NCI-H146 treated with DMSO at 0.1 percent for 48 hours (cell line): ENCODE results near the gene SPECC1.
"Not testable (repeated sequence)": the region's sequence is repeated elsewhere in the genome, so short reads cannot be mapped to it uniquely, and the experiment has no call there.

Source experiments
- DNase-seq: peaks from one replicate; lab custom pipeline; 2025; ENCODE audit not compliant: unreplicated experiment; lab: John Stamatoyannopoulos, UW

SPECC1 gene

DNA sequence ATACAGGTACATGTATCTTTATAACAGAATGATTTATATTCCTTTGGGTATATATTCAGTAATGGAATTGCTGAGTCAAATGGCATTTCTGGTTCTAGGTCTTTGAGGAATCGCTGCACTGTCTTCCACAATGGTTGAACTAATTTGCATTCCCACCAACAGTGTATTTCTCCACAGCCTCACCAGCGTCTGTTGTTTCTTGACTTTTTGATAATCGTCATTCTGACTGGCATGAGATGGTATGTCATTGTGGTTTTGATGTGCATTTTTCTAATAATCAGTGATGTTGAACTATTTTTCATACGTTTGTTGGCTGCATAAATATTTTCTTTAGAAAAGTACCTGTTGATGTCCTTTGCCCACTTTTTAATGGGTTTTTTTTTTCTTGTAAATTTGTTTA, 156.4 kb downstream of the SPECC1 start:
- not testable (repeated sequence) for DNase-seq

DNA sequence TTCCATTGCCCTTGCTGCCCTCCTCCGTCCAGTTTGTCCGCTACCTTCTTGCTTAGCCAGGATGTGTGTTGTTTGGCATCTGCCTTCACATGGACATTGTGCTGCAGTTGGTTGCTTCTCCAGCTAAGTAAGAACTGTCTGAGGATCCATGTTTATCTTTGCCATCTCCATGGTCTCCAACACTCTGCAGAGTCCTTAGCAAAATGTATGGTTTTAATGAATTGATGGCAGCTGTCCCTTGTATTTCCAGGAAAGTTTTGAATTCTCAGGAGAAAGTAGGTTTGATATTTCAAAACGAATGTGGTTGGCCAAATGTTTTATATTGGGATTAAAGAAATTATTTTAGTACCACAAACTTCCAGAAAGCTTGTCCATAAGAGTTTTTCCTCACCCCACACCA, 160.9 kb downstream of the SPECC1 start:
- no peak for DNase-seq

DNA sequence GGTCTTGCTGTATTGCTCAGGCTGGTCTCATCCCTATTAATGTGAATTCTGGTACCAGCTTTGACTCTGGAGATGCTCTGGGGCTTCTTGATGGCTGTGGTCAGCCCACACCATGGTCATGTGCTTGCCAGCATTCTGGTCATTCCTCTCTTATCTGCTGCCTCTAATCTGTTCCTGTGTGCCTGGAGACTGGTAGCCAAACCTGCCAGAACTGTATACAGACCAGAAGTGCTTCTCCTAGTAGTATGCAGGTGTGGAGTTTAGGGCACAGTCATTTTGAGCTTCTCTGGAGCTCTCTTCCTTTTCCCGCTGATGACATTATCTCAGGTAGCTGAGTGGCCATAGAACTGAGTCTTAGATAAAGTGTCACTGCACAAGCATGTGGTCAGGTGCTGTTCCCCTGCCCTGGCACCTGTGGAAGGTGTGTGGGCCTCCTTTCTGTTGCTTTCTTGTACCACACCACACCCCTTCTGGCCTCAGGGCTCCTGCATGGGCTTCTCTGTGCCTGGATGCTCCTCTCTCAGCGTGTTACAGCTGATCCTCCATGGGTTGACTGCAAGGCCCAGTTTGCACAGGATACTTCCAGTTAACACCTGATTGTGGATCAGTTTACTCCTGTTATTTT, 162.7 kb downstream of the SPECC1 start:
- no peak for DNase-seq

DNA sequence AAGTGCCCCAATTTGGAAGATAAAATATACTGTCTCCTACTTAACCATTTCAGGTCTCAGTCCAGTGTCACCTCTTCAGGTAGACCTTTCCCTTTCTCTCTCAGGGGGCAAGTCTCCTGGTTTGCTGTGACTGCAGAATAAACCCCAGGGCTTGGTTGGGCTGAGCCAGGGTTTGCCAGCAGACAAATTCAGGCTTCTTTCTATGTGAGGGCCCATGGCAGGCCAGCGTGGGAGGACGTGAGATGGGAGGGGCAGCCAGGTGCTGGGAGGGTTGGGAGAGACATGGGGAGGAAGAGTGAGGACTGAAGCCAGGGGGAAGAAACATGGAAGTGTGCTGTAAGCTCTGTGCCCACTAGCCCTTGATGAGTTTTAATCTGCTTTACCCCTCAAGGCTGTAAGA, 163.2 kb downstream of the SPECC1 start:
- DNase-seq, result no peak

DNA sequence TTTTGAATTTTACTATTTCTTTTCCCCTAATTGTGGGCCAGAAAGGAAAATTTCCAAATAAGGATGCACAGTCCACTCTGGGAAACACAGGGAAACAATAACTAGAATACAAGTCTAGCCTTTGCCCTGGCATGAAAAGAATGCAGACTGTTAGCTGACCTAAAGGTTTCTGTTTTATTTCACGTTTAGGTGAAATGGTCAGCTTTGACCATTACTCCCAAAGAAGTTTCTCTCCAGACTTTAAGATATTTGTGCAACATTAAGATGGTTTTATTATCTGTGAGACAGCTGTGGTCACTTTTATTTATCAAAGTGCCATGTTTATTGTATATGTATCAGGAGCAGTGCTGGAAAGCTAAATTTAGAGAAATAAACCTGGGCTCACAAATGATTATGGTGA, 163.9 kb downstream of the SPECC1 start:
- DNase-seq, result no peak

DNA sequence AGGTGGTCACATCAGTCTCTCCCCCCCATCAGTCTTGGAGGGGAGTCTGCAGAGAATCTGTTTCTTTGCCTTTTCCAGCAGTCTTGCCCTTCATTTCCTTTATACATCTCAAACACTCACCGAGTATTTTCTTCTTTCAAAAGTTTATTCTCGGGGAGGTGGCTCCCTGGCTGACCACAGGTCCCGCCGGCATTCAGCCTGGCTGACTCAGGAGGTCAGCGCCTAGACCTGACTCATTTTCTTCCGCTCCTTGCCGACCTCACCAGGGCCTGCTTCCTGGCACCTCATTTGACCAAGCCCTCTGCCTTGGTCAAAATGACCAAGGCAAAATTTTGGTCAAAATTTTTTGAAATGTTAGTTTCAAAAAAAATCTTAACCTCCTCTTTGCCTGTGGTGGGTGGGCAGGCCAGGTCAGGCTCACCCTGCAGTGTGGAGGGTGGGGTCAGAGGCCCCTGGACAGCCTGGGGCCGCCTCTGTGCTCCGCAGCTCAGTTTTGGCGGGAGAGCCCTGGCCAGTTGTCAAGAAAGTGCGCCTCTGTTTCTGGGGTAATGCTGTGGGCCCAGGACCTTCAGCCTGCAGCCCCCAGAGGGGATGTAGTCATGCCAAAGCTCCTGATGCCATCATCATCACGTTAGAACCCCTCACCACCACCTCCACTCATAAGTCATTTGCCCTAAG, 165.6 kb downstream of the SPECC1 start:
- DNase-seq, result no peak

DNA sequence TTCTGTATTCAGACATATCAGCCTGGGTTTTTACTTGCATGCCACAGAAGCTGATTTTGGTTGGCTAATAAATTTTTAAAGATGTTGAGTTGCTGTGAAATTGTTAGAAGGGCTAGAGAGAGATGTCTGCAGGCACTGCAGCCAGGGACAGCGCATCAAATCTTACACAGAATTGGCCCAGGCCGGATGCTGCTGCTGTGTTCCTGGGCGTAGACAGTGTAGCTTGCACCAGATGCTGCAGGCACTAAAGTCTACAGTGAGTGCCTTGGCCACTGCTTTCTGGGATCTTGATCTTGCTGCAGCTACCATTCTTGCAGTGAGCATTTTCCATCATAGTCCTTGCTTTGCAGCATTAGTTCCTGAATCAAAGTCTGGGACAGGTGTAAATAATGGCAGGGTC, 169.9 kb downstream of the SPECC1 start:
- DNase-seq, result no peak

DNA sequence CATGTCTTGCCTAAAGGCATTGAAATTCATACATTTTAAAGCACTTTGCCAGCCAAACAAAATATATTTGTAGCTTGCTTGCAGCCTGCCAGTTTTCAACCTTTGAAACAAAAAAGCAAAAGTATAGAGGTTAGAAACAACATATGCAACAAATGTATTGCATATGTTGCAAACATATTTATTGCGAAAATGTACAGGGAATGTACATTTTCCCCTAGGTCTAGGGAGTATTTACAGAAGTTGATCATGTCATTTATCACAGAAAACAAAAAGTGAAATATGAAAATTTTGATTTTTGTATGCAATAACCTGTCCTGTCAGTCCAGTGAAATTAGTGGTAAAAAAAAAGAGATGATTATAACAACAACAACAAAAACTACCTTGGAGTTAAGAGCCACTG, 171.5 kb downstream of the SPECC1 start:
- no peak for DNase-seq

DNA sequence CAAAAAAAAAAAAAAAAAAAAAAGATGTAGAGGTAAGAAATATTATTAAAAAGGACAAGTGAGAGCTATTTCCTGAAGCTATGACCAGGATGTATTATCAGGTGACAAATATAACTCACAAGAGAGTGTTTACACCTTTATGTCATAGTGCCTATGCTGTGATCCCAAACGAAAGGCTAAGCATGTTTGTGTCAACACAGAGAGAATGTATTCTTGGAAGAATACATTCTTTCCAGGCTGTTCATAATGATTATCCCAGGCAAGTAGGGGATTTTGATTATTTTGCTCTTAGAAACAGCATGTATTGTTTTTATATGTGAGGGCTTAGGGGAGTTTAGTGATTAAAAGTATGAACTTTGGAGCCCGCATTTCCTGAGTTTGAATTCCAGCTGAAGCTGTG, 175.0 kb downstream of the SPECC1 start:
- DNase-seq, result no peak

DNA sequence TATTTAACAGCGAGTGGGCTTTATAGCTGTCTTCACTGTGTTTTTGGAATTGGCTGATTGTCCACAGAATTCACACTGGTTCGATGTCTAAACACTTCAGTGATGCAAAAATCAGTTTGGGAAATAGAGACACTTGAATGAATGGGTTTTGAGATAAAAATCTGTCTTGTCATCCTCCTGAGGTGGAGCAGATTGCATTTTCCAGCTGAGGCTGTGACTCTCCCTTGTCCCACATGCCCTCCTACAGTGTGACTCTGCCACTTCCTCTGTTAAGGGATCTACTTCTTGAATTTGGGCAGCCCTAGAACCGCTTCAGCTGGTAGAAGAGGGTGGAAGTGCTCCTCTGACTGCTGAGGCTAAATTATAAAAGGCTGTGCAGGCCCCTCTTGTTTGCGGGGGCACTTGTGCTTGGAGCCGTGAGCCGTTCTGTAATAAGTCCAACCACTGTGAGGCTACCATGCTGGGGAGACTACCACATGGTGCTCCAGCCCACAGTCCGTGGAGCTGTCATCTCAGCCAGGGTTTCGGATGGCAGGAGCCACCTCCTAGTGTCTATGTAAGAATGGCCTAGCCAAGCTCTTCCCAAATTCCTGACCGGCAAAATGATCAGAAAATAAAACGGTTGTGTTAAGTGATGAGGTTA, 175.9 kb downstream of the SPECC1 start:
- no peak for DNase-seq

DNA sequence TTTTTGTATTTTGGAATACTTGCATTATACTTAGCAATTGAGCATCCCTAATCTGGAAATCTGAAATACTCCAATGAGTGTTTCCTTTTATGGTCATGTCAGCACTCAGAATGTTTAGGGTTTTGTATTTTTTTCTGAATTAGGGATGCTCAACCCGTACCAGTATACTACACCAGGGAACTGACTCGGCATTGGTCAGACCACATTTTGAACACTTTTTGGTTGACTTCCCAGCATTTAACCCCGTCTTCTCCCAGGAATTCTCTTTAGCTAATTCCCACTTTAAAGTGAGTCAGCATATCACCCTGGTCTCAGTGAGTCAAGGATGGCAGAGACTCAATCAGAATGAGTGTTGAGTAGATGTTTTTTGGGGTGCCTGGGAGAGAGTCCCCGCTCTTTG, 177.9 kb downstream of the SPECC1 start:
- no peak for DNase-seq

DNA sequence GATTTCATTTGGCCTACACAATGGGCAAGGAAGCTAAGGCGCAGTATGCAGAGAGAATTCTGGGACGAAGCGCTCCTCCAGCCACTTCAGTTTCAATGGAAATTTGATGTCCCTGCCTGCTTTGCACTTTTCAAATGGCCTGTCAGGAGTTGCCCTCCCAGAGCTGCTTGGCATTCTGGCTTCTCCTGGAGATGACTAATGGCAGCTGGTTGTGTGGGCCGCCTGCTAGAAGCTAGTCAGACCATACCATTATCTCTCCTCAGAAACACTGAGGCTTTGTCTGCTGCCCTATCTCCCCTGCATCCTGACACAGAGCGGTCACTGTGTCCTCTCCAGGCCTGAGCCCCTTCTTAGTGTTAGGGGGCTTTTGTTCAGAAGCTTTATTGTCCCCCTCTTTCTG, 180.1 kb downstream of the SPECC1 start:
- no peak for DNase-seq

DNA sequence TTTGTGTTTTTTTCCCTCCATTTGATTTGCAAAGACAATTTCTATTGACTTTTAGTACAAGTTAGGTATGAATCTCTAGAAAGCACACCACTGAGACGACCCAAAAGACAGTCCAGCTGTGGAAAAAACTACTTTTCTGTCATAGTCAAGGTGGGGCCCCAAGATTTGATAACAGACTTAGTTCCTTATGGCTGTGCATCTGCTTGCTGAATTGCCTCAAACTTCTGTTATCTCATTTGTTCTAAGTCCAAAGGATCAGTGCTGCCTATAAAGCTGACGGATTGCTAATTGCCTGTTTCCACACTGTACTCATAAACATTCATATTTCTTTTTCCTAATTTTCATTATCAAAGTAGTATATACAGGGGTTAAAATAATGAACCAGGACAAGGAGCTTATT, 180.8 kb downstream of the SPECC1 start:
- no peak for DNase-seq

DNA sequence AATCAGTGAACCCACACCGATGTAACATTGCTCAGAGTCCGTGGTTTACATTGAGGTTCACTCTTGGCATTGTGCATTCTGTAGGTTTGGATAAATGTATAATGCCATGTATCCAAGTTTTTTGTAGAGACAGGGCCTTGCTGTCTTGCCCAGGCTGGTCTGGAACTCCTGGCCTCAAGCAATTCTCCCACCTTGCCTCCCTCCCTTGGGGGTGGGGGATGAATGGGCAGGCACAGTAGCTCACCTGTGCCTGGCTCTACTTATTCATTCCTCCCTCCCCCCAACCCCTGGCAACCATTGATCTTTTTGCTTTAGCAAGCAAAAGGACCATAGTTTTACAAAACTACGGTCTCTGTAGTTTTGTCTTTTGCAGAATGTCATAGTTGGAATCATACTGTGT, 181.4 kb downstream of the SPECC1 start:
- no peak for DNase-seq

DNA sequence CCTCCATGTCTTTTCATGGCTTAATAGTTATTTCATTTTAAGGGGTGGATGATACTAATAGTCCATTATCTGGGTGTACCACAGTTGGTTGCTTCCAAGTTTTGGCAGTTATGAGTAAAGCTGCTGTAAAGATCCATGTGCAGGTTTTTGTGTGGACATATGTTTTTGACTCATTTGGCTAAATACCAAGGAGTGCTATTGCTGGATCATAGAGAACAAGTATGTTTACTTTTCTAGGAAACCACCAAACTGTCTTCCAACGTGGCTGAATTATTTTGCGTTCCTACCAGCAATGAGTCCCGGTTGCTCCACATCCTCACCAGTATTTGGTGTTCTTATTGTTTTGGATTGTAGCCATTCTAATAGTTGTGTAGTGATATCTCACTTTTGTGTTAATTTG, 181.9 kb downstream of the SPECC1 start:
- no peak for DNase-seq

DNA sequence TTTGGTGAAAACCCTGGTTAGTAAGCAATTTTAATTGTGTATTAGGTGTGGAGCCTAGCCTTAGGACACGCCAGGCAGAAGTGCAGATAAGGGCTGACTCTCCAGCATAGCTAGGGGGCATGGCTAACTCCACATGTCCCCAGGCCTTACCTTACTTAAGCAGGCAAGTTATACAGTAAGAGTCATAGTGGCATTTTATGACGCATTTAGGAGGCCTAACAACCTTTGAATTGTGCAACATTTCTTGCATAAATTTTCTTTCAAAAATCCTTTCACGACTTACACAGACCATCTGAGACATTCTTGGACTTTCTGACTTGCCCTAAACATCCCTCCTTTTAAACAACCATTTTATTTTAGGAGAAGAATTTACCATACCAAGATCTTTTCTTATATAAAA, 187.1 kb downstream of the SPECC1 start:
- not testable (repeated sequence) for DNase-seq

DNA sequence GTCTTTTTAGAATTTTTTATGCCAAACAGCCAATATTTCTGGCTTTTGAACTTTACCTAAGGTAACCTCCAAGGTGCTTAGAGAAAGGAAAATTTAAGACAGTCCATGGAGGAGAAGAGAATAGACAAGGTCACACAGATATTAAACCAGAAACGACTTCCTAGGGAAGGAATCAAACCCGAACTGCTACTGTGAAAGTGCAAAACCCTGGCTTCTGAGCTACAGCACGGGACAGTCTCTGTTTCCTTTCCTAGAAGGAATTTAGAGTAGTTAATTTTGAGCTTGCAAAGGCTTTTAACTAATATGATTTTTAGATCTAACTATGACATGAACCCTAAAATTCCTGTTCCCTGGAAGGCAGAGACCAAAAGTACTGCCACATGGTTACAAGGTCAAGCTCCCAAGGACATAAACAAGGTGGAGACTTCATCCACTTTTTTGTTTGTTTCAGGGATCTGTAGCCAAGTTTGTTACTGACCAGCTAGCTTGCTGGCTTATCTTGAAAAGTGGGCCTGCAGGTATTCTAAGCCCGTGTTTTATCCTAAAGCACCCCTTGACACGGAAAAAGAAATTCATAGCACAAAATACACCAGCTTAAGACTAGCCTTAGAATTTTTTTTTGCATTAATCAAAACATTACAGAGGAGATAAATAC, 188.2 kb downstream of the SPECC1 start:
- DNase-seq, result no peak

DNA sequence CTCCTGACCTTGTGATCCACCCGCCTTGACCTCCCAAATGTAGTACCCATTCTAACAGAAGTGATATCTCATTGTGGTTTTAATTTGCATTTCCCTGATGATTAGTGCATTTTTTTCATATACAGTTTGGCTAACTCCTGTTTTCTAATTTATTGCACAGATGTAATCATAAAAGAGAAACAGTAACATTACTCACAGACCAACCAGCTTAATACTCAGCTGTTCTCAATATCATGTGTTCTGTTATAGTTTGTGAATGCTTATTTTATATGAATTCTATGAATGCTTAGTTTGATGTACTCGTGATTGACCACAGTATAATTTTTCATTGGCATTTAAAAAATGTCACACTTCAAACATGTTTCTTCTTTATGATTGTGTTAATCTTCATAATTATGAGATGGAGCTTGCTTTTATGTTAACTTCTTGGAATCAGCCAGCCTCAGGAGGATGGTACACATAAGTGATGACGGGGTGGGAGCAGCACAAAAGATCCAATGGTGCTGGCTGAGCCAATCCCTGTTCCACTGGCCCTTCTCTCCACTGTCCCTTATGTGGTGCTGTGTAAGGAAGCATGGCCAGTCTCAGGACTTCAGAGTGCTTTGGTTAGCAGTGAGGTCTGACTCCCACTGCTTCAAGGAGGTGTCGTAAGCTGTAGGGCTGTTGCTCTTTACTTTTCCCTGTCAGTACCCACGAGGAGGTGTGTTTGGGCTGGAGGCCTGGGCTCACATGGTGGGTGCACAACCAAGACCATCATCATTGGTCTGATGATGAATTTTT, 191.0 kb downstream of the SPECC1 start:
- no peak for DNase-seq

DNA sequence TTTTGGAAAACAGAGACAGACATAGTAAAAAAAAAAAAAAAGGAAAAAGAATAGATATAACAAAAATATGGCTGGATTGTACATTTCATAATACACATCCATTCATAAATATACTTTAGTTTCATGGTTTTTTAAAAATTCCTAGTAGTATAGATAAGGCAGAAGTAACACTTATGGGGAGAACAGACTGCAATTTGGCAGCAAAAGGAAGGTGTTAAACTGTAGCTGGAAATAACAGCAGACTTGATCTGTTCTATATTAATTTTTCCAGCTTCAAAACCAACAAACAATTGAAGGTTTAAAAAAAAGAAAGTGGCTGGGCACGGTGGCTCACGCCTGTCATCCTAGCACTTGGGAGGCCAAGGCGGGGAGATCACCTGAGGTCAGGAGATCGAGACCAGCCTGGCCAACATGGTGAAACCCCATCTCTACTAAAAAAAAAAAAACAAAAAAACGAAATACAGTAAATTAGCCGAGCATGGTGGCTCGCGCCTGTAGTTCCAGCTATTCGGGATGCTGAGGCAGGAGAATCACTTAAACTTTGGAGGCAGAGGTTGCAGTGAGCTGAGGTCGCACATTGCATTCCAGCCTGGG, 191.8 kb downstream of the SPECC1 start:
- no peak for DNase-seq

DNA sequence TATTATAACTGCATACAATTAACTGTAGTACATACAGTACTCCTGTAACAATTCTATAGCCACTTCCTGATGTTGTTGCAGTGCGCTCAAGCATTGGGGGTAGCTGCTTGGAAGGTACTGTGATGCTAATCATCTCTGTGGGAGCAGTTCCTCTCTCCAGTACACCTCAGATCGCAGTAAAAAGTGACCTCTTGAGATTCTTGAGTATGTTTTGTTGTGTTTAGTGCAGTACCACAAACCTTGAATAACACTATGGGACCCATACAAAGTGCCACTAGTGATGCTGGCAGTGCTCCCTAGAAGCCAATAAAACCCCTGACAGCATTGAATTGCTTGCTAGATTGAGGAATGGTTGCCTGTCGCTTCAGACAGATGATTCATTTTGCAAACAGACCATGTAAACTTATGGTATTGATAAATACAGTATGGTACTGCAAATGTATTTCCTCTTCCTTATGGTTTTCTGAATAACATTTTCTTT, 193.0 kb downstream of the SPECC1 start:
- DNase-seq, result no peak

DNA sequence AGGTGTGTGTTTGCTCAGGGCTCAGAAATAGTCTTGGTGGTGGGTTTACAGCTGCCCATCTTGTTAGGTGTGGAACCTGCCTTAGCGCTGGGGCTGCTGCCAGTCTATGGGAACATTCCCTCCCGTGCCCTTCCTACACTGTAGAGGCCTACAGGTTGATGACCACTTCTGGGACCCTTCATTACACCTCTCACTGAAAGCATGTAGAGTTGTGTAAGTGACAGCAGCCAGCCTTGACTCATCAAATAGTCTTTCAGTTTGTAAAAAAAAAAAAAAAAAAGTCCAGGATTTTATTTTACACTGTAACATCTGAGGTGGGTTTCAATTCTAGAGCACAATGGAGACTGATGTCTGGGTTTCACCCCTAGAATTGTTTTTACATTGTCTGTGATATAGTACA, 193.9 kb downstream of the SPECC1 start:
- DNase-seq, result no peak
